CD4-positive, alpha-beta T cell treated with Interleukin-2 at 100 ng/mL for 4 hours (primary cell): ENCODE results near the gene LASP1NB.
A peak's percentile ranks its signal among the peaks of the same experiment; 100 is the strongest.
"Not testable (repeated sequence)": the region's sequence is repeated elsewhere in the genome, so short reads cannot be mapped to it uniquely, and the experiment has no call there.

Source experiments
- DNase-seq: peaks from one replicate; pipeline ENCODE4 v3.0.0-alpha.2; 2020; ENCODE audit warnings: low spot score

Gene LASP1NB

GRCh38 chr17:38897176-38897575 is 28.2 kb upstream of the LASP1NB start:
- DNase-seq, result no peak

- DNase-seq, result no peak
Measured at GRCh38 chr17:38897671-38898290, 27.6 kb upstream of the LASP1NB start.

- DNase-seq, result no peak
Measured at GRCh38 chr17:38898291-38898679, 27.1 kb upstream of the LASP1NB start.

GRCh38 chr17:38898812-38899348 is 26.5 kb upstream of the LASP1NB start:
- DNase-seq, result peak; percentile 88

- no peak for DNase-seq
Measured at GRCh38 chr17:38899421-38899820, 26.0 kb upstream of the LASP1NB start.

- peak; percentile 58 for DNase-seq
Measured at GRCh38 chr17:38900978-38901656, 24.3 kb upstream of the LASP1NB start.

GRCh38 chr17:38903404-38903803 is 22.0 kb upstream of the LASP1NB start:
- DNase-seq, result no peak

GRCh38 chr17:38904892-38905291 is 20.5 kb upstream of the LASP1NB start:
- DNase-seq, result no peak

- DNase-seq, result no peak
Measured at GRCh38 chr17:38905375-38905774, 20.0 kb upstream of the LASP1NB start.

GRCh38 chr17:38906460-38907228 is 18.8 kb upstream of the LASP1NB start:
- no peak for DNase-seq

- no peak for DNase-seq
Measured at GRCh38 chr17:38907930-38908675, 17.3 kb upstream of the LASP1NB start.

- DNase-seq, result no peak
Measured at GRCh38 chr17:38908676-38909181, 16.7 kb upstream of the LASP1NB start.

GRCh38 chr17:38910325-38910724 is 15.1 kb upstream of the LASP1NB start:
- DNase-seq, result no peak

GRCh38 chr17:38911081-38911730 is 14.2 kb upstream of the LASP1NB start:
- DNase-seq, result no peak

GRCh38 chr17:38911731-38912081 is 13.7 kb upstream of the LASP1NB start:
- not testable (repeated sequence) for DNase-seq

GRCh38 chr17:38912221-38912813 is 13.1 kb upstream of the LASP1NB start:
- DNase-seq, result no peak

GRCh38 chr17:38914741-38915638 is 10.4 kb upstream of the LASP1NB start:
- no peak for DNase-seq

- no peak for DNase-seq
Measured at GRCh38 chr17:38915639-38915995, 9.8 kb upstream of the LASP1NB start.

GRCh38 chr17:38916771-38917170 is 8.6 kb upstream of the LASP1NB start:
- no peak for DNase-seq

GRCh38 chr17:38917259-38917658 is 8.2 kb upstream of the LASP1NB start:
- no peak for DNase-seq
